A549 (cell line): ENCODE data around the gene C16orf89.

ENCODE experiments used
- CEBPB ChIP-seq, 2 experiments: fragments of >200 bp in 1 of 2; sonication (Bioruptor Twin) in 1 of 2; formaldehyde crosslinking in 1 of 2; IDR thresholded peaks; 2 replicates each; pipeline ENCODE4 v1.6.1; 2012 to 2016
- EP300 ChIP-seq, 2 experiments: fragments of >200 bp; sonication (Bioruptor Twin); formaldehyde crosslinking; IDR thresholded peaks; 2 replicates in 1 of 2; 3 replicates in 1 of 2; pipeline ENCODE4 v1.6.1; 2016 to 2017
- ESRRA ChIP-seq: fragments of 150-350 bp; IDR thresholded peaks from 2 replicates; pipeline ENCODE4 v1.6.1; 2014; ENCODE audit warnings: mild to moderate bottlenecking, low read length, borderline replicate concordance
- HOXB5 ChIP-seq: fragments of 250-450 bp; sonication (Bioruptor Pico); IDR thresholded peaks from 2 replicates; pipeline ENCODE4 v1.5.0; 2020; ENCODE audit warnings: mild to moderate bottlenecking, moderate library complexity
- JUN ChIP-seq, 2 experiments: fragments of >200 bp; sonication (Bioruptor Twin); formaldehyde crosslinking; IDR thresholded peaks; 2 replicates in 1 of 2; 3 replicates in 1 of 2; pipeline ENCODE4 v1.6.1; 2016 to 2017
- NPAS2 ChIP-seq: fragments of 250-450 bp; sonication (Bioruptor Pico); IDR thresholded peaks from 2 replicates; pipeline ENCODE4 v1.8.0; 2022; ENCODE audit warnings: mild to moderate bottlenecking, moderate library complexity, borderline replicate concordance
- RAD21 ChIP-seq, 2 experiments: fragments of >200 bp in 1 of 2; sonication (Bioruptor Twin) in 1 of 2; formaldehyde crosslinking in 1 of 2; IDR thresholded peaks in 1 of 2; conservative IDR thresholded peaks in 1 of 2; 2 replicates in 1 of 2; 3 replicates in 1 of 2; pipeline ENCODE4 v1.6.1; 2012 to 2018; ENCODE audit warnings: inconsistent platforms in 1 of 2
- RCOR1 ChIP-seq: fragments of 150-350 bp; IDR thresholded peaks from 2 replicates; pipeline ENCODE4 v1.6.1; 2014; ENCODE audit warnings: antibody characterized with exemption, low read length, low read depth
- ZFP36 ChIP-seq: fragments of 450-650 bp; IDR thresholded peaks from 2 replicates; pipeline ENCODE4 v1.6.1; 2014; ENCODE audit warnings: borderline replicate concordance; ENCODE audit not compliant: partially characterized antibody
- TF ChIP-seq, protein P1 (sequence below): fragments of >200 bp; sonication (Bioruptor Twin); formaldehyde crosslinking; IDR thresholded peaks from 3 replicates; pipeline ENCODE4 v1.5.1; 2016

DNA sequence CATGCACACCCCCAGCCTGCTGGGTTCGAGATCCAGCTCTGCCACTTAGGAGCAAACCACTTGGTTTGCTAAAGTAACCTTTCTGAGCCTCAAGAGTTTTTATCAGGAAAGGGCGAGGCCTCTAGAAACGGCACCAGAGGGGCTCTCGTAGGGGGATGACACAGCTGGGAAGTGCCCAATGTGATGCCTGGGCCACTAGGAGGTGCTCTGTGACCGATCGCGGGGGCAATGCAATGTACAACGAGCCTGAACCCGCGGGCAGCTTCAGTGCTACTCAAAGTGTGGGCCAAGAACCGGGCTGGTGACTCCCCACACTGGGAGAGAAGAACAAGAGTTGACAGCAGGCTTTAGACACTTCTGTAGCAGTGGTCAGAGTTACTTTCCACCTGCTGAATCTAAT, 9.4 kb downstream of the C16orf89 start:
- TF ChIP-seq JUN (IDR thresholded peaks at IDR 0.05) (no peak), CEBPB (IDR thresholded peaks at IDR 0.05) (no peak), RAD21 (conservative IDR thresholded peaks at IDR 0.05 in 1 of 2, IDR thresholded peaks at IDR 0.05 in 1 of 2) (peak in 1 of 2 experiments; percentile 64; a peak in 2 of 5 replicates), RCOR1 (no peak), NPAS2 (no peak), HOXB5 (CRISPR knock-in tag) (no peak), EP300 (IDR thresholded peaks at IDR 0.05) (no peak), ESRRA (no peak), ZFP36 (no peak)
- TF ChIP-seq, protein P1, sequence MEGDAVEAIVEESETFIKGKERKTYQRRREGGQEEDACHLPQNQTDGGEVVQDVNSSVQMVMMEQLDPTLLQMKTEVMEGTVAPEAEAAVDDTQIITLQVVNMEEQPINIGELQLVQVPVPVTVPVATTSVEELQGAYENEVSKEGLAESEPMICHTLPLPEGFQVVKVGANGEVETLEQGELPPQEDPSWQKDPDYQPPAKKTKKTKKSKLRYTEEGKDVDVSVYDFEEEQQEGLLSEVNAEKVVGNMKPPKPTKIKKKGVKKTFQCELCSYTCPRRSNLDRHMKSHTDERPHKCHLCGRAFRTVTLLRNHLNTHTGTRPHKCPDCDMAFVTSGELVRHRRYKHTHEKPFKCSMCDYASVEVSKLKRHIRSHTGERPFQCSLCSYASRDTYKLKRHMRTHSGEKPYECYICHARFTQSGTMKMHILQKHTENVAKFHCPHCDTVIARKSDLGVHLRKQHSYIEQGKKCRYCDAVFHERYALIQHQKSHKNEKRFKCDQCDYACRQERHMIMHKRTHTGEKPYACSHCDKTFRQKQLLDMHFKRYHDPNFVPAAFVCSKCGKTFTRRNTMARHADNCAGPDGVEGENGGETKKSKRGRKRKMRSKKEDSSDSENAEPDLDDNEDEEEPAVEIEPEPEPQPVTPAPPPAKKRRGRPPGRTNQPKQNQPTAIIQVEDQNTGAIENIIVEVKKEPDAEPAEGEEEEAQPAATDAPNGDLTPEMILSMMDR = peak; percentile 42
